HEK293 (cell line): ENCODE measurements around the gene SPACDR.

ENCODE experiments used
- CTCF ChIA-PET: fragments of 350-600 bp; formaldehyde crosslinking; extraction: SDS; loops from one replicate; lab custom pipeline; 2021; ENCODE audit warnings: antibody characterized with exemption; lab: Yijun Ruan, JAX
- POLR2A ChIA-PET: fragments of 300-600 bp; formaldehyde crosslinking; extraction: SDS; loops from one replicate; lab custom pipeline; 2020; ENCODE audit warnings: antibody characterized with exemption, inconsistent platforms; lab: Yijun Ruan, JAX
- H3K27ac ChIP-seq: fragments of 200-500 bp; sonication (Bioruptor generic); 2 replicates; pipeline ENCODE4 v1.5.1; 2014; ENCODE audit warnings: low read depth, low read length, control low read depth, inconsistent platforms; ENCODE audit errors: extremely low read depth
- H3K36me3 ChIP-seq, 2 experiments: fragments of 200-500 bp in 1 of 2; sonication (Bioruptor generic) in 1 of 2; 1 replicate in 1 of 2; 2 replicates in 1 of 2; pipeline ENCODE4 v1.5.1; 2014 to 2017; ENCODE audit warnings: inconsistent platforms in 2 of 2, low read length in 2 of 2; ENCODE audit not compliant: control insufficient read depth in 2 of 2, insufficient read depth in 1 of 2
- H3K4me1 ChIP-seq: fragments of 200-500 bp; sonication (Bioruptor generic); 2 replicates; pipeline ENCODE4 v1.5.1; 2014; ENCODE audit warnings: mild to moderate bottlenecking, low read length, inconsistent platforms; ENCODE audit not compliant: control insufficient read depth, insufficient read depth
- H3K4me3 ChIP-seq: 2 replicates; pipeline ENCODE4 v1.5.1; 2011; ENCODE audit warnings: low read depth, mild to moderate bottlenecking, control low read depth, low read length, moderate library complexity
- H3K9me3 ChIP-seq: fragments of 200-500 bp; sonication (Bioruptor generic); 2 replicates; pipeline ENCODE4 v1.5.1; 2014; ENCODE audit warnings: low read depth, low read length, inconsistent platforms; ENCODE audit not compliant: control insufficient read depth, insufficient read depth
- HOXD13 ChIP-seq: sonication (generic); formaldehyde crosslinking; IDR thresholded peaks from 2 replicates; pipeline ENCODE4 v1.8.0; 2022; ENCODE audit warnings: missing genetic modification reagents, borderline replicate concordance
- KLF17 ChIP-seq: fragments of 450-650 bp; formaldehyde crosslinking; IDR thresholded peaks from 2 replicates; pipeline ENCODE4 v1.5.1; 2016; ENCODE audit warnings: missing biosample characterization, missing genetic modification characterization
- KLF7 ChIP-seq: fragments of 450-650 bp; formaldehyde crosslinking; IDR thresholded peaks from 2 replicates; pipeline ENCODE4 v1.5.1; 2016; ENCODE audit warnings: missing biosample characterization, missing genetic modification characterization, borderline replicate concordance
- MEIS1 ChIP-seq: sonication (generic); formaldehyde crosslinking; IDR thresholded peaks from 2 replicates; pipeline ENCODE4 v1.8.1; 2022; ENCODE audit warnings: missing genetic modification reagents, mild to moderate bottlenecking, borderline replicate concordance
- PATZ1 ChIP-seq: fragments of 450-650 bp; formaldehyde crosslinking; IDR thresholded peaks from 2 replicates; pipeline ENCODE4 v1.5.1; 2016; ENCODE audit warnings: missing biosample characterization, missing genetic modification characterization
- SALL2 ChIP-seq: fragments of 450-650 bp; formaldehyde crosslinking; IDR thresholded peaks from 2 replicates; pipeline ENCODE4 v1.5.0; 2017; ENCODE audit warnings: missing biosample characterization, mild to moderate bottlenecking, missing genetic modification characterization, borderline replicate concordance
- ZBTB17 ChIP-seq: fragments of 450-650 bp; formaldehyde crosslinking; IDR thresholded peaks from 2 replicates; pipeline ENCODE4 v1.5.1; 2016; ENCODE audit warnings: missing biosample characterization, missing genetic modification characterization
- ZBTB20 ChIP-seq: fragments of 450-650 bp; formaldehyde crosslinking; IDR thresholded peaks from 2 replicates; pipeline ENCODE4 v1.5.1; 2016; ENCODE audit warnings: missing biosample characterization, missing genetic modification characterization
- ZNF10 ChIP-seq: fragments of 450-650 bp; formaldehyde crosslinking; IDR thresholded peaks from 2 replicates; pipeline ENCODE4 v1.5.1; 2017; ENCODE audit warnings: missing biosample characterization, missing genetic modification characterization
- ZNF174 ChIP-seq: fragments of 450-650 bp; formaldehyde crosslinking; IDR thresholded peaks from 2 replicates; pipeline ENCODE4 v1.5.0; 2017; ENCODE audit warnings: missing biosample characterization, mild to moderate bottlenecking, missing genetic modification characterization
- ZNF18 ChIP-seq: fragments of 450-650 bp; formaldehyde crosslinking; IDR thresholded peaks from 2 replicates; pipeline ENCODE4 v1.5.1; 2016; ENCODE audit warnings: missing biosample characterization, missing genetic modification characterization
- ZNF23 ChIP-seq: fragments of 450-650 bp; formaldehyde crosslinking; IDR thresholded peaks from 2 replicates; pipeline ENCODE4 v1.5.1; 2016; ENCODE audit warnings: missing biosample characterization, missing genetic modification characterization, borderline replicate concordance
- ZNF311 ChIP-seq: fragments of 450-650 bp; formaldehyde crosslinking; IDR thresholded peaks from 2 replicates; pipeline ENCODE4 v1.5.1; 2017; ENCODE audit warnings: missing biosample characterization, missing genetic modification characterization, borderline replicate concordance
- ZNF404 ChIP-seq: fragments of 450-650 bp; formaldehyde crosslinking; IDR thresholded peaks from 2 replicates; pipeline ENCODE4 v1.5.1; 2017; ENCODE audit warnings: missing biosample characterization, missing genetic modification characterization
- ZNF449 ChIP-seq: fragments of 450-650 bp; formaldehyde crosslinking; IDR thresholded peaks from 2 replicates; pipeline ENCODE4 v1.5.1; 2017; ENCODE audit warnings: missing biosample characterization, mild to moderate bottlenecking, missing genetic modification characterization, moderate library complexity
- ZNF48 ChIP-seq: fragments of 450-650 bp; formaldehyde crosslinking; IDR thresholded peaks from 2 replicates; pipeline ENCODE4 v1.5.1; 2016; ENCODE audit warnings: missing biosample characterization, missing genetic modification characterization
- ZNF530 ChIP-seq: fragments of 450-650 bp; formaldehyde crosslinking; IDR thresholded peaks from 2 replicates; pipeline ENCODE4 v1.5.1; 2016; ENCODE audit warnings: low read depth, missing biosample characterization, missing genetic modification characterization
- ZNF610 ChIP-seq: fragments of 450-650 bp; formaldehyde crosslinking; IDR thresholded peaks from 2 replicates; pipeline ENCODE4 v1.5.1; 2016; ENCODE audit warnings: missing biosample characterization, missing genetic modification characterization, borderline replicate concordance
- ZNF629 ChIP-seq: fragments of 450-650 bp; formaldehyde crosslinking; IDR thresholded peaks from 2 replicates; pipeline ENCODE4 v1.5.1; 2017; ENCODE audit warnings: missing biosample characterization, missing genetic modification characterization
- ZNF654 ChIP-seq: fragments of 450-650 bp; formaldehyde crosslinking; IDR thresholded peaks from 2 replicates; pipeline ENCODE4 v1.5.1; 2016; ENCODE audit warnings: low read depth, missing biosample characterization, missing genetic modification characterization
- ZNF658 ChIP-seq: fragments of 450-650 bp; formaldehyde crosslinking; IDR thresholded peaks from 2 replicates; pipeline ENCODE4; 2016; ENCODE audit warnings: missing biosample characterization, missing genetic modification characterization
- ZNF837 ChIP-seq: fragments of 450-650 bp; formaldehyde crosslinking; IDR thresholded peaks from 2 replicates; pipeline ENCODE4 v1.5.1; 2016; ENCODE audit warnings: missing biosample characterization, missing genetic modification characterization
- ZSCAN18 ChIP-seq: fragments of 450-650 bp; formaldehyde crosslinking; IDR thresholded peaks from 2 replicates; pipeline ENCODE4 v1.5.1; 2016; ENCODE audit warnings: missing biosample characterization, missing genetic modification characterization
- ZSCAN5A ChIP-seq: fragments of 450-650 bp; formaldehyde crosslinking; IDR thresholded peaks from 2 replicates; pipeline ENCODE4 v1.5.1; 2016; ENCODE audit warnings: missing biosample characterization, missing genetic modification characterization

SPACDR gene

GRCh38 chr7:100471021-100471420 lies 7.0 kb upstream of the SPACDR start:
- H3K4me1 ChIP-seq: peaks cover 6% of the 10 kb centered on the region
- no peaks in the 10 kb centered on the region for H3K9me3 ChIP-seq
- CTCF ChIA-PET: interaction anchor here (1.0 to 2.9 kb wide), 3 partner anchors 89 to 255 kb away, joined by 4 to 10 read pairs (median 9); no protein-coding TSS in a partner anchor
- POLR2A ChIA-PET: interaction anchor here (1.4 kb wide), 1 partner anchor 8 kb away, joined by 4 read pairs; no protein-coding TSS in a partner anchor
- no peak overlapping the region for H3K27ac ChIP-seq
- no peak overlapping the region for H3K4me3 ChIP-seq
- peaks cover 3 to 33% of the 10 kb centered on the region in 2 experiments; a peak in 2 of 3 replicates for H3K36me3 ChIP-seq
- TF ChIP-seq ZNF404 (tag by site-specific recombination) (no peak), ZNF23 (tag by site-specific recombination) (no peak), ZNF837 (no peak), ZNF629 (tag by site-specific recombination) (no peak), ZSCAN5A (tag by site-specific recombination) (no peak), ZSCAN18 (tag by site-specific recombination) (no peak), ZBTB20 (tag by site-specific recombination) (no peak), KLF7 (no peak), ZNF654 (tag by site-specific recombination) (no peak), ZNF530 (no peak), PATZ1 (no peak), ZBTB17 (tag by site-specific recombination) (no peak), ZNF610 (no peak), HOXD13 (CRISPR knock-in tag) (no peak)
- TF ChIP-seq, all 188 proteins: peak for 0

- no peak overlapping the region for H3K27ac ChIP-seq
- peaks cover 3 to 29% of the 10 kb centered on the region in 2 experiments; a peak in 2 of 3 replicates for H3K36me3 ChIP-seq
- ChIA-PET CTCF (interaction anchor here (0.5 to 6.7 kb wide), 48 partner anchors 9 to 591 kb away, joined by 3 to 85 read pairs (median 4); partner anchors contain the start of genes FBXO24, GIGYF1, LRCH4 and TSC22D4), POLR2A (interaction anchor here (0.7 to 1.4 kb wide), 8 partner anchors 8 to 406 kb away, joined by 3 to 4 read pairs (median 3); partner anchors contain the start of genes FBXO24, SLC12A9, SRRT and TSC22D4)
- no peak overlapping the region for H3K4me3 ChIP-seq
- H3K4me1 ChIP-seq: peaks cover 3% of the 10 kb centered on the region; the same call in 1 of the 2 replicates
- H3K9me3 ChIP-seq: no peaks in the 10 kb centered on the region
- TF ChIP-seq ZNF311 (tag by site-specific recombination) (no peak), KLF17 (tag by site-specific recombination) (peak; percentile 94), SALL2 (no peak), ZNF449 (tag by site-specific recombination) (peak; percentile 80), ZNF174 (tag by site-specific recombination) (no peak), ZNF18 (no peak), ZNF10 (no peak), ZNF48 (tag by site-specific recombination) (no peak), MEIS1 (CRISPR knock-in tag) (no peak), ZNF658 (tag by site-specific recombination) (no peak)
These were observed 5.4 kb upstream of the SPACDR start for GRCh38 chr7:100469227-100470044.
